ENCODE data around the gene MAPKAPK2.

The MAPKAPK2 gene

GRCh38 chr1:206683313-206683712, 1.4 kb upstream of the MAPKAPK2 start:
- no peak for DNase-seq (ENCODE audit: low read depth in 2 of 2)

GRCh38 chr1:206684003-206684402, 702 bp upstream of the MAPKAPK2 start:
- DNase-seq (ENCODE audit: low read depth in 2 of 2): no peak

GRCh38 chr1:206685334-206685768, 646 bp downstream of the MAPKAPK2 start:
- DNase-seq (ENCODE audit: low read depth in 2 of 2): peak in 1 of 2 experiments; percentile 17

- DNase-seq (ENCODE audit: low read depth in 2 of 2): peak in 1 of 2 experiments; percentile 33
Measured at GRCh38 chr1:206685769-206686477, 1.2 kb downstream of the MAPKAPK2 start.

GRCh38 chr1:206686478-206687249, 2.0 kb downstream of the MAPKAPK2 start:
- DNase-seq (ENCODE audit: low read depth in 2 of 2): no peak

GRCh38 chr1:206687251-206687914, 2.7 kb downstream of the MAPKAPK2 start:
- no peak for DNase-seq (ENCODE audit: low read depth in 2 of 2)

- DNase-seq (ENCODE audit: low read depth in 2 of 2): no peak
Measured at GRCh38 chr1:206687915-206688442, 3.3 kb downstream of the MAPKAPK2 start.

- DNase-seq (ENCODE audit: low read depth in 2 of 2): no peak
Measured at GRCh38 chr1:206690516-206690915, 5.8 kb downstream of the MAPKAPK2 start.

GRCh38 chr1:206691604-206692003, 6.9 kb downstream of the MAPKAPK2 start:
- no peak for DNase-seq (ENCODE audit: low read depth in 2 of 2)

- no peak for DNase-seq (ENCODE audit: low read depth in 2 of 2)
Measured at GRCh38 chr1:206693029-206693428, 8.3 kb downstream of the MAPKAPK2 start.

- no peak for DNase-seq (ENCODE audit: low read depth in 2 of 2)
Measured at GRCh38 chr1:206693592-206693991, 8.9 kb downstream of the MAPKAPK2 start.

GRCh38 chr1:206694171-206695124, 9.7 kb downstream of the MAPKAPK2 start:
- no peak for DNase-seq (ENCODE audit: low read depth in 2 of 2)

GRCh38 chr1:206695733-206696132, 11.0 kb downstream of the MAPKAPK2 start:
- DNase-seq (ENCODE audit: low read depth in 2 of 2): no peak

- DNase-seq (ENCODE audit: low read depth in 2 of 2): no peak
Measured at GRCh38 chr1:206696812-206697585, 12.3 kb downstream of the MAPKAPK2 start.

GRCh38 chr1:206698011-206698410, 13.3 kb downstream of the MAPKAPK2 start:
- DNase-seq (ENCODE audit: low read depth in 2 of 2): no peak

- DNase-seq (ENCODE audit: low read depth in 2 of 2): no peak
Measured at GRCh38 chr1:206699000-206699586, 14.4 kb downstream of the MAPKAPK2 start.

GRCh38 chr1:206699626-206700025, 14.9 kb downstream of the MAPKAPK2 start:
- DNase-seq (ENCODE audit: low read depth in 2 of 2): no peak

- DNase-seq (ENCODE audit: low read depth in 2 of 2): no peak
Measured at GRCh38 chr1:206700445-206701036, 15.8 kb downstream of the MAPKAPK2 start.

- no peak for DNase-seq (ENCODE audit: low read depth in 2 of 2)
Measured at GRCh38 chr1:206702260-206702659, 17.6 kb downstream of the MAPKAPK2 start.

- DNase-seq (ENCODE audit: low read depth in 2 of 2): no peak
Measured at GRCh38 chr1:206702803-206703202, 18.1 kb downstream of the MAPKAPK2 start.
